ENCODE data around the gene KIF26B.

The KIF26B gene

DNA sequence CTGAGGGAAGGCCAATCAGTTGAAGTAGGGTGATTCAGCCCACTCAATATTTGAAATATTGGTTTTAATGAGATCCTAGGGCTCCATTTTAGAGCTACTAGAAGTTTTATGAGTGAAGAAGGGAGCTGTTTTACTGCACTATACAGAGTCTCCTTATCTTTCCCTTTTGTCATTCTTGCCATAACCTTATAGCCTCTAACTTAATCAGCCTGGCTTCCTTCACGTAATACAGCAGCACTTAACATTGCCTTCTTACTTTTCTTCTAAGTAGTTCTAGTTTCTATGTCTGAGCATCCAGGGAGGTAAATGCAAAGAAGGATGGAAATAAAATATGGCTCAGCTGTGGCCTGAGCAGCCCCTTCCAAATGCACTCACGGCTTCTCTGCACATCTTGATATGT is 299.3 kb downstream of the KIF26B start:
- Histone ChIP-seq H4K20me1 (ENCODE audit: low read depth, low read length) (no peaks in the 10 kb centered on the region), H3K27me3 (ENCODE audit: low read length) (no peaks in the 10 kb centered on the region)
- TF ChIP-seq, protein P1, sequence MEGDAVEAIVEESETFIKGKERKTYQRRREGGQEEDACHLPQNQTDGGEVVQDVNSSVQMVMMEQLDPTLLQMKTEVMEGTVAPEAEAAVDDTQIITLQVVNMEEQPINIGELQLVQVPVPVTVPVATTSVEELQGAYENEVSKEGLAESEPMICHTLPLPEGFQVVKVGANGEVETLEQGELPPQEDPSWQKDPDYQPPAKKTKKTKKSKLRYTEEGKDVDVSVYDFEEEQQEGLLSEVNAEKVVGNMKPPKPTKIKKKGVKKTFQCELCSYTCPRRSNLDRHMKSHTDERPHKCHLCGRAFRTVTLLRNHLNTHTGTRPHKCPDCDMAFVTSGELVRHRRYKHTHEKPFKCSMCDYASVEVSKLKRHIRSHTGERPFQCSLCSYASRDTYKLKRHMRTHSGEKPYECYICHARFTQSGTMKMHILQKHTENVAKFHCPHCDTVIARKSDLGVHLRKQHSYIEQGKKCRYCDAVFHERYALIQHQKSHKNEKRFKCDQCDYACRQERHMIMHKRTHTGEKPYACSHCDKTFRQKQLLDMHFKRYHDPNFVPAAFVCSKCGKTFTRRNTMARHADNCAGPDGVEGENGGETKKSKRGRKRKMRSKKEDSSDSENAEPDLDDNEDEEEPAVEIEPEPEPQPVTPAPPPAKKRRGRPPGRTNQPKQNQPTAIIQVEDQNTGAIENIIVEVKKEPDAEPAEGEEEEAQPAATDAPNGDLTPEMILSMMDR (IDR thresholded peaks at IDR 0.05; ENCODE audit: insufficient read depth, low read length, poor library complexity, severe bottlenecking) = no peak
- TF ChIP-seq EZH2phosphoT487 (conservative IDR thresholded peaks at IDR 0.05; ENCODE audit: low read length) = no peak

GRCh38 chr1:245457562-245457961 is 302.8 kb downstream of the KIF26B start:
- H3K9me2 ChIP-seq (replicated peaks; ENCODE audit: insufficient read depth, low read length) = no peaks in the 10 kb centered on the region
- no peaks in the 10 kb centered on the region for H3K9me3 ChIP-seq (ENCODE audit: insufficient read depth, low read length)
- H3K9ac ChIP-seq (ENCODE audit: low read length) = no peak overlapping the region
- no peak overlapping the region for H3K4me3 ChIP-seq (ENCODE audit: insufficient read depth, low read length, poor library complexity, severe bottlenecking)
- no peak overlapping the region for H3K4me2 ChIP-seq (ENCODE audit: low read depth, low read length, poor library complexity, severe bottlenecking)
- no peak overlapping the region for H3K27ac ChIP-seq (ENCODE audit: low read depth, low read length)
- no peaks in the 10 kb centered on the region for H3K27me3 ChIP-seq (ENCODE audit: low read length)
- TF ChIP-seq, protein P1 (IDR thresholded peaks at IDR 0.05; ENCODE audit: insufficient read depth, low read length, poor library complexity, severe bottlenecking) = no peak
- no peak for TF ChIP-seq EZH2phosphoT487 (conservative IDR thresholded peaks at IDR 0.05; ENCODE audit: low read length)
- H3K79me2 ChIP-seq (ENCODE audit: insufficient read depth, low read length) = no peaks in the 10 kb centered on the region
- H2AFZ ChIP-seq (ENCODE audit: low read depth, low read length, severe bottlenecking) = no peak overlapping the region
- no peaks in the 10 kb centered on the region for H3K36me3 ChIP-seq (ENCODE audit: low read length)
- no peaks in the 10 kb centered on the region for H3F3A ChIP-seq (ENCODE audit: insufficient read depth)
- no peaks in the 10 kb centered on the region for H4K20me1 ChIP-seq (ENCODE audit: low read depth, low read length)

More for the DNA sequence above, 299.3 kb downstream of the KIF26B start:
- Histone ChIP-seq H3K79me2 (ENCODE audit: insufficient read depth, low read length) (no peaks in the 10 kb centered on the region), H3F3A (ENCODE audit: insufficient read depth) (no peaks in the 10 kb centered on the region), H3K36me3 (ENCODE audit: low read length) (no peaks in the 10 kb centered on the region), H3K27ac (ENCODE audit: low read depth, low read length) (no peak overlapping the region), H3K9ac (ENCODE audit: low read length) (no peak overlapping the region), H2AFZ (ENCODE audit: low read depth, low read length, severe bottlenecking) (no peak overlapping the region), H3K4me2 (ENCODE audit: low read depth, low read length, poor library complexity, severe bottlenecking) (no peak overlapping the region), H3K9me3 (ENCODE audit: insufficient read depth, low read length) (no peaks in the 10 kb centered on the region), H3K4me3 (ENCODE audit: insufficient read depth, low read length, poor library complexity, severe bottlenecking) (no peak overlapping the region), H3K9me2 (replicated peaks; ENCODE audit: insufficient read depth, low read length) (no peaks in the 10 kb centered on the region)

DNA sequence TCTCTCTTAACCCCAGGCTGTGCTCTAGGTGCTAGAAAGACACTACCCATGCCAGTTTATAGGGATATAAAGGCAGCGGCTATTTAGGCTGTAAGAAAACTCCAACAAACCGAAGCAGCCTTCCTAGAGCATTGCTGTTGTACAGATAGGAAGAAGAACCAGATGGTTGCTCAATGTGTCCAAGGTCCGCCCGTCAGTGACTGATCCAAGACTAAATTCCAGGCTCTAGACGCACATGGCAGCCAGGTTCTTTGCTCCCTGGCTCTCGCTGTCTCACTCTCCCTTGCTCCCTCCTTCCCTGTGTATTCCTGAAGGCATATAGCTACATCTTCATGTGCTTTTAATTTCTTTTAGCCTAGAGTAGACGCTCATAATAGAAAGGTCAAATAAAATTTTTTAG is 303.4 kb downstream of the KIF26B start:
- TF ChIP-seq, protein P1 (IDR thresholded peaks at IDR 0.05; ENCODE audit: insufficient read depth, low read length, poor library complexity, severe bottlenecking) = no peak
- no peak for TF ChIP-seq EZH2phosphoT487 (conservative IDR thresholded peaks at IDR 0.05; ENCODE audit: low read length)
- Histone ChIP-seq H3K27ac (ENCODE audit: low read depth, low read length) (no peak overlapping the region), H3K4me2 (ENCODE audit: low read depth, low read length, poor library complexity, severe bottlenecking) (no peak overlapping the region)

More for the DNA sequence above, 303.4 kb downstream of the KIF26B start:
- Histone ChIP-seq H3K9me3 (ENCODE audit: insufficient read depth, low read length) (no peaks in the 10 kb centered on the region), H3K9ac (ENCODE audit: low read length) (no peak overlapping the region), H2AFZ (ENCODE audit: low read depth, low read length, severe bottlenecking) (no peak overlapping the region), H3K9me2 (replicated peaks; ENCODE audit: insufficient read depth, low read length) (no peaks in the 10 kb centered on the region), H3K27me3 (ENCODE audit: low read length) (no peaks in the 10 kb centered on the region), H3K79me2 (ENCODE audit: insufficient read depth, low read length) (no peaks in the 10 kb centered on the region), H4K20me1 (ENCODE audit: low read depth, low read length) (no peaks in the 10 kb centered on the region), H3K4me3 (ENCODE audit: insufficient read depth, low read length, poor library complexity, severe bottlenecking) (no peak overlapping the region), H3K36me3 (ENCODE audit: low read length) (no peaks in the 10 kb centered on the region), H3F3A (ENCODE audit: insufficient read depth) (no peaks in the 10 kb centered on the region)

Measured in SU-DHL-6 (cell line).